SH-SY5Y (cell line): ENCODE measurements around the gene RTN4RL1.

Source experiments
- GATA2 ChIP-seq: IDR thresholded peaks from 2 replicates; pipeline ENCODE4 v1.6.1; 2011; ENCODE audit warnings: mild to moderate bottlenecking, low read depth, low read length
- GATA3 ChIP-seq: IDR thresholded peaks from 2 replicates; pipeline ENCODE4 v1.6.1; 2011; ENCODE audit warnings: low read depth, mild to moderate bottlenecking, low read length, moderate library complexity

- TF ChIP-seq GATA2 = no peak
- TF ChIP-seq GATA3 = no peak
These were observed 9.0 kb upstream of the RTN4RL1 start for GRCh38 chr17:2034157-2034556.
